ENCODE measurements around the gene HDAC4.

Gene HDAC4

DNA sequence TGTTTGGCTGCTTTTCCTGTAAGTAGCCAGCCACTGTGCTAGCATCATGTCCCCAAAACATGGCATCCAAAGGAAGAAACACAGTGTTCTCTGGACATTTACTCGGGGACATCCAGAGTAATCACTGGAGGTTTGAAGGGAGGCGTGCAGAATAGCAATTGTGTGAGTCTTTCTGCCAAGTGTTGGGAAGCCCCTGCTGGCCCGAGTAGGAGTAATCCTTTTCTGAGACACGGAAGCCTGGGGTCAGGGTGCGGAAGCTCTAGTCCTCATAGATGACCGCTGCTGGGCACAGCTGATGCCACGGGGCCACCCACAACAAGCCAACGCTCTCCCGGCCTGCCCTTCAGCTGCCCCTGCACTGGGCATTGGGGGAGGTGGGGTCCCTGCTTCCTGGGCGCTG, 24.8 kb upstream of the HDAC4 start:
- no peak for DNase-seq

DNA sequence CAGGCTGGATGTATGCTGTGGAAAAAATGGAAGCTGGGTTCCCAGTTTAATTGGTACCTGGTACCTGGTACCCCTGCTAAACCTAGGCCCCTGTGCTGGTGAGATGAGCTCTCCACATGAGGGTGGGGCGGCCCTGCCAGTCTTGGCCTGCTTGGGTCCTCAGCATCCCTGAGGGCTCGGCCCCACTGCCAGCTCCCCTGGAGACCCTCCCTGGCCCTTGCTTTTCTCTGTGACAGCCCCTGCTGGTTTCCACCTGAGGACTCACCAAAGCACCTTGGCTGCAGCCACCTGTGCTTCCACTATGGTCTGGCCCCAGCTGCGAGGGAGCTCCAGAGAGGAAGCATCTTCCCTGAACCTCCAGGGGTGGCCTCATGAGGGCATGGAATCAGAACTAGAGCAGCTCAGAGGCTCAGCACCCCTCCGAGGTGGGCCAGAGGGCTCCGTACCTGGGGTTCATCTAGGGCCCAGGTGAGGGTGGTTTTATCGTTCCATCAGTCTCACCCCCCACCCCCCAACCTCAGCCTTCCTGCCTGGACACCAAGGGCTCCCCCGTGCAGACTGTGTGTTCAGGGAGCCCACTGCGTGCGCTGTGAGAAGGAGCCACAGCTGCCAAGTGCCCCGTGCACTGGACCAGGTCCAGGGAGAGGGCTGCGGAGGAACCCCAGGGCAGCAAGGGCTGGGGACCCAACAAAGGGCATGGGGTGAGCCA, 23.7 kb upstream of the HDAC4 start:
- DNase-seq: no peak

DNA sequence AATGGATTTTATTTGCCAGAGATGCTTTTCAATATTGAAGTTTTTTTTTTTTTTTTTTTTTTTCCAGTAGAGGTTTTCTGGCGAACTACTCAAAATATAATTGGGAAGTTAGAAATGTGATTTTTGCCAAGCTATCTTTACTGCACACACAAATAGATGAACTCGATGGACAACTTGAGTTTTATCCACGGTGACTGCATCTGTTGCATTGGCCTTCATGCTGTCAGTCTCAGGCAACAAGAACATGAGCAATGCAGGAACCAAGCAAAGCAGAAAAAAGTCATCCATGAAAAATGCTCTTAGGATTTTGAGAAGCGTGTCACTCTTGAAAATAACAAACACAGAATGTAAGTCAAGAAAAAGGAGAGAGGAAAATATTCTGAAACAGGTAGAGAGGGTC, 22.7 kb upstream of the HDAC4 start:
- no peak for DNase-seq

DNA sequence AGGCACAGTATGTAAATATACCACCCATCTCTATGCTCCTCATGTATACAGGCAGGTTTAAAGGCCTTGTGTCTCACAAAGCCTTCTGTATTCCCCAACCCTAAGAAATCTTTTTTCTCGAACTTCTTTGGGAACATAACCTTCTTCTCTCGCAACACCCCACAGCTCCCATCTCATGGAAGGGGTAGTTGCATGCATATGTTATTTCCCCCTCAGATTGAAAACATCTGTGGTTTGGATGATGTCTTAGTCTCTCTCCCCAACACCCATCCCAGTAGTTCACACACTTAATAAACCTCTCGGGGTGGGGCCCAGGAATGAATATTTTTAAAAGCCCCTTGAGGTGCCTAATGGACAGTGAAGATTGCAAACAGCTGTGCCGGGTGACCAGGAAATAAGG, 21.0 kb upstream of the HDAC4 start:
- DNase-seq: no peak

DNA sequence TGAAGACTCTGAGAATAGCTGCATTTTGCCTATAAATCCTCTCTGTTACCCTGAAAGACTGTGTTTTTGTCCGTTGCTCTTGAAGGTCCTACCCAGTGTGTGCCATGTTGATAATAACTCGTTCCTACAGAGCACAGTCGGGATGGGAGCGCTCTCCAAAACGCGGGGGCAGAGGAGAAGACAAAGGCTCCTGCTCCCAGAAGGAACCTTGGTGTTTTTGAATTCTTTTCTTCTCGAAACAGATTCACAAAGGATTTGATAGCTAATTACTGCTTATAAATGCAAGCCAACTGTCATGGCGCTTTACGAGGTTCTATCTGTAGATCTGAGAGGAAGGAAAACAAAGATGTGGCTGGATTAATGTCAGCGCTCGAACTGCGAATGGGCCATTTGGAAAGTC, 19.3 kb upstream of the HDAC4 start:
- no peak for DNase-seq

DNA sequence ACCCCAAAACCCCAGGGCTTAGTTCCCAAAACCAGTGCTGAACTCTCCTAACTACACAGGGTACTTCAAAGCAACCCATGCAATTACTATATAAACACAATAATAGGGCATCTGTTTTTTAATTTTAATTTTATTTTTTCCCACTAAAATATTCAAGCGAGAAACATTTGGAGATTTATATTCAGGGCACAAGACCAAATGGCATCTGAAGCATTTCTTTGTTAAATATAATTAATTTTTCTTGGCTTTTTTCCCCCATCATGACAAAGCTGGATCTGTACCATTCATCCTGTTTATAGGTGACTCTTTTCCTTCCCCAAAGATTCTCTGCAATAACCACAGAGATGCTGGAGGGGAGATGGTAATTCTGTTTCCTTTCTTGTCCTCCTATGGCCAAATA, 18.1 kb upstream of the HDAC4 start:
- DNase-seq: no peak

DNA sequence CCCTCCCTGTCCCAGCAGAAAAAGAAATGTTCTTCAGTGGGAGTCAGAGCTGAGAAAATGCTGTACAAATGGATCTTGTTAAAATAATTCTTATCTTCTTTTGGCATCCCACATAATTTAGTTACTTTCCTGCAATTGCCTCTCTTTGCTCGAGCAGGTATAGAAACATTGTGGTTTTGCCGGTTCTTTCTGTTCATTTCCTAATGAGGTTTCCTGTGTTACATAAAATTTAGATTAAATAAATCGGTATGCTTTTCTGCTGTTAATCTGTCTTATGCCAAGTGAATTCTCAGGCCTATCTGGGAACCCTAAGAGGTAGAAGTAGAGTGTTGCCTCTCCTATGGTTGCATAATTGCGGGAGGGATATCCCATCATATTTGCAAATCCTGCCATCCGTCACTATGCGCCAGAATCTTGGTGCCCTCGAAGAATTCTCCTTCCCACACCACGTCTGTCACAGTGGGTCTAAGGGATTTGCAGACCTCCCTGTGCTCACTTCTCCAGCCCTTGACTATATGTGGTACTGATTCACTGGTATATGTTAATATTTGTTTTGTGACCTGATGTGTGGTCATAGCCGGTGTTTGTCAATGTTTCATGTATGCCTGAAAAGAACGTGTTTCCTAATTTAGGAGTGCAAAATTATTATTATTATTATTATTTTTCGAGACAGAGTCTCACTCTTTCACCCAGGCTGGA, 12.2 kb upstream of the HDAC4 start:
- no peak for DNase-seq

DNA sequence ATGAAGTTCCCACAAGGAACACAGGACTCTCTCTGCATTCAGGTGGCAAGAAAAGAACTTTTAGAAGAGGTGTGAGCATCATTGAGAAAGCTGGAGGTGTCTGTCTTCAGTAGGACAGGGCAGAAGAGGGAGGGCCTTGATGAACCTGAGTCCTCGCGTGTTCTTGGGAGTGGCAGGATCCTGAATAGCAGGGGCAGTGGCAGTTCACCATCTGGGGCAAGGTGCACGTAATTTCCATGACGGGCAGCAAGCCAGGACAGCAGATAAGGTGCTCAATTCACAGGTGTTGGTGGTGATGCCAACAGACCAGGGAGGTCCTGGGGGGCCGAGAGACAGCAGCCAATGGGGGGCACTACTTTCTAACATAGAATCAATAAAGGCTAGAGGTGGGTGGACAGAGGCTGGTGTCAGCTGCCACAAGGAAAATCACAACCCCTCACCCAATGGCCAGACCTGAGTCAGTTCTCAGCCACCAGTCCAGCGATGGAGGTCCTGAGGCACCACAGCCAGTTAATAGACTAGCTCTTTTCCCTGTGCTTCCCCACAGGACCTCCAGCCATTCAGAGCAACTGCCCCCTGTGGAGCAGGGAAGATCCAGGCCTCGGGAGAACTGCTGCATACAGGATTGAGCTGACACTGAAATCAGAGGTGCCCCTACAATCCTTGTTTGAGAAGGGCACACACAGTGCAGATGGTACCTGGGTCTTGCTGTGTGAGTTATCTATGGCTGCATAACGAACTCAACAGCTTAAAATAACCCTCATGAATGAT, 10.9 kb upstream of the HDAC4 start:
- no peak for DNase-seq

DNA sequence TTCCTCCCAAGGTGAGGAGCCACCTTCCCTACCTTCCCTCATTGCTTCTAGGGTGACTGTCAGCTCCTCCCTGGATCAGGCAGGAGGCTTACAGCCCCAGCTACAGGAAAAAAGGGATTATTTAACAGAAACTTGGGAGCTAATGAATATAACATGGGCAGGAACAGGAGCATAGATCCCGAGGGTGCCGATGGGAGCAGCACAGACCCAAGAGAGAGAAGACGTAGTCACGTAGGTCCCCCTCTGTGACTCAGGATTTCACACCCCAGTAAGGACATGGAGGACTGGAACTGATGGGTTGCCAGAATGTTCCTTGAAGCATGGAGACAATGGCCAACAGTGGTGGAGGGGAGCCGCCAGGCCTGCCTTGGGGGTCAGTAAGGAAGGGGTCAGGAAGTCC, 10.3 kb upstream of the HDAC4 start:
- DNase-seq: no peak

DNA sequence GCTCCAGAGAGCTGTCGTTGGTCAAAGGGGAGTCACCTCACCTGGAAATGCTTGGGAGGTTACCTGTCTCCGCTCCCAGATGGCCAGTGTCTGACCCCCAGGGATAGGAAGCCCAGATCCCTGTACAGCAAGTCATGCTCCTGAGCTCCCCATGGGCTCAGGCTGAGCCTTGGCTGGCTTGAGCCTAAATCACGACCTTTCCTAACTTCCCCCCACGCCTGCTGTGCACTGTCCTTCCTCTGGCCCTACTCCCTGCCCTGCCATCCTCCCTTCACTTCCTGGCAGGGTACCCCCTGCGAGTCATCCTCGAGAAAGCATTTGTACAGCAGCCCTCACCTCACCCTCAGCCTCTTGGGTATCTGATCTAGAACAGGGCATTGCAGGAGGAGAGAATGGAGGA, 9.2 kb upstream of the HDAC4 start:
- DNase-seq: no peak

DNA sequence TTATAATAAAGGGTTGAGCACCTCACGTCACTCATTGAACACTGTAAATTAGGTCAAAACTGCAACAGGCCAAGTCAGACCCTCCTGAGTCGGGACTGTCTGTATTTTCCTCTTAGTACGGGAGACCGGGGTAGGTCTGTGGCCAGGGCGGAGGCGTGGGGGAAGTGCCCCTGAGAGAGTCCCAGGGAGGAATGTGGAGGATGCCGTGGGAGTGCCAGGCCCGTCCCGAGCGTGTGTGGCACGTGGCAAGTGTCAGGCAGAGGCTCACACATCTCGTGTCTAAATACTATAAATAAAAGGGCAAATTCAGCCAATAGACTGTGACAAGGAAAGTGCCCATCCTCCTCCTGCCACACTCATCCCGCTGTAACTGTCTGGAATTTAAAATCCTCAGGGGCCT, 6.3 kb upstream of the HDAC4 start:
- DNase-seq: no peak

DNA sequence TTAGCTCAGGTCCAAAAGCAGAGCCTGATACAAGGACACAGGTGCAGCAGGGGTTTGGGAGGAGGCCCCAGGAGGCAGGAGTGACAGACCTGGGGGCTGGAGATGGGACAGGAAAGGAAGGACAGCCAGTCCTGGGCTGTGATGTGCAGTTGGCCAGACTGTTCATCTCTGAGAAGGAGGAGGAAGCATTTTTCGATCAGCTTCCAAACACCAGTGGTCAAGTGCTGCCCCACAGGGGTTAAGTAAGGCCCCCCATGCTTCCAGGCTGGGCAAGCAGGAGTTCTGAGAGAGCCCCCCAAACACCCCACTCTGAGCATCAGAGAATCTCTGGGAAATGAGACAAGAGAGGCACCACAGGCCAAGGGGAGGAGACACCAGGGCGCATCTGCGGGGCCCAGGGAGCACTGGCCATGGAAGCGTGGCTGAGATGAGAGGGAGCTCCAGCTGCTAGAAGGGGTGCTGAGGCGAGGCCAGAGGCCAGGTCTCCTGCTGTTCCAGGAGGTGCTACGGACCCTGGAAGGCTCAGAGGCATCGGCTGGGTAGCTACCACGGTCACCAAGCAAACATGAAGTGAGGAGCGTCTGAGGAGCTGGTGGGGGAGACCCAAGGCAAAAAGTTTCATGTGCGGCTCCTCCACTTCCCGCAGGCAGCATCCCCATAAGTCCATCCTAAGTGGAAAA, 5.6 kb upstream of the HDAC4 start:
- no peak for DNase-seq

DNA sequence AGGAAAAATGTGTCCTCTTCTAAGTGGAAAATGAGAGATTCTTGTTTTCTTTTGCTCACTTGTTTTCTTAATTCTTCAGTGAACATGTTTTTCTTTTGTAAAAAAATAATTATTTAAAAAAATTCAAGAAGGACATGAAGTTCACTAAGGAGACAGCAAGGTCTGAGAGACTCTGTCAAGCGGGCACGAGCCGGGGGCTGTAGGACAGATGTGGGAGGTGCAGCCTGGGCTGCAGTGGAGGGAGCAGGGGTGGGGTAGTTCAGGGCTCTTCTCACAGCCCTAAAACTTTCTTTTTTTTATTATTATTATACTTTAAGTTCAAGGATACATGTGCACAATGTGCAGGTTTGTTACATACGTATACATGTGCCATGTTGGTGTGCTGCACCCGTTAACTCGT, 4.3 kb upstream of the HDAC4 start:
- no peak for DNase-seq

DNA sequence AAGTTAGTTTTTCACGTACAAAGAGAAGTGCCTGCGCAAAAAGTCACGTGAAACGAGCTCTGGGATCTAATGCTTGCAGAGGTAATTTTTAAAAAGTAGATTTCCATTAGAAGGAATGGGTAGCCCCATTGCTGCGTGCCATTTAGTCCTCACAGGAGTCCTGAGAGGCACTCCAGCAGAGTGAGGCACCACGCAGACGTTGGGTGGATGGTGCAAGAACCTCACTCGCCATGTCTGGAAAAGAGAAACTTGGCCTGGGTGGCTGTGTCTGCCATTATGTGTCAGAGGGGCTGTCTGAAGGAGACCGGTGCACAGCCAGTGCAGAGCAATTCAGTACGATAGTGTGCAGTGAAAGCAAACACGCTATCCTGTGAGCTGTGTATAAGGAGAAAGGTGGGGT, 1.8 kb upstream of the HDAC4 start:
- no peak for DNase-seq

DNA sequence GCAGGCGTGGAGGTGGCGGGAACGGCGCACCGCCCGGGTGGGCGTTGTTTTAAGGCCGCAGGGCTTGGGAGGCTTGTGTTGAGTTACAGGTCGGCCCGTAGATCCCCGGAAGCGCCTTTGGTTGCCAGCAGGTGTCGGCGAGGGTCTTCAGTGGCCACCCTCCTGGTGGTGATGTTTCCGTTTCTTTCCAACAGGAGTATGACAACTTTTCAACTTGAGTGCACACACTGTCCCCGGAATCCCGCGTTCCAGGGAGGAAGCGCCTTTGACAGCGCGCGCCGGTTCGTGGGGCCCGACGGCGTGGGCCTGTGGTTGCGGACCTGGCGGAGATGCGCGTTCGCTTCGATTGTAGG, 1.0 kb upstream of the HDAC4 start:
- DNase-seq: no peak

DNA sequence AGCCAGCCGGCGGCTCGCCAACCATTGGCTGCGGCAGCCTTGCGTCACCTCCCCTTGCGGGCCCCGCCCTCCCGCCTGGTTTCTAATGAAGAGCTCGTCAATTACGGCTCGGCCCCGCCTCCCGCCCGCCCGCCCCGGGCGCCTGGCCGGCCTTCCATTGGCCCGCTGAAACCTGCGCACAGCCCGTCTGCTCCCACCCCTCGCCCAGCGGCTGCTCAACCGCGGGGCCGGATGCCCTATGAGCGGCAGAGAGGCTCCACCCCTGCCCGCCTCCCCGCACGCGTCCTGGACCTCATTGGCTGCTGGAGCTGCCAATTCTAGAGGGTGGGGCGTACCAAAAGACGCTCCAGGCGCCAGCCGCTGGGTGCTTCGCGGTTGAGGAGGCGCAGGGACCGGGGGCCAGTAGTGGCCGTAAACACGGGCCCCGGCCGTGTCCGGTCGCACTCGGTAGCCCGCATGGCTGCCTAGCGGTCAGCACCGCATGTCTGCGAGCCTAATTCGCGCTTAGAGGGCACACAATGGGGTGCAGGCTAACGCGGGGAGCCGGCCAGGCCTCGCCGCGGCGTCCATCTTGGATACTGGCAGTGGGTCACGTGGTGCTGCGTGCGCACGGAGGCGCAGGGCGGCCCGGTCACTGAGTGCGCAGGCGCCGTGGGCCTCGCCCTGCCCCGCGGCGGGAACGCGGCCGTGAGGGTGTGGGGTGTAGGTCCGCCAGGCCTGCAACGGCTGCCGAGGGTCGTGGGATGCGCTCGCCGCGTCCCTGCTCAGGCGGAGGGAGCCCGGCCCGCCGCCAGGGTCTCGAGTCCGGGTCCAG, 454 bp upstream of the HDAC4 start:
- DNase-seq: peak; percentile 96

DNA sequence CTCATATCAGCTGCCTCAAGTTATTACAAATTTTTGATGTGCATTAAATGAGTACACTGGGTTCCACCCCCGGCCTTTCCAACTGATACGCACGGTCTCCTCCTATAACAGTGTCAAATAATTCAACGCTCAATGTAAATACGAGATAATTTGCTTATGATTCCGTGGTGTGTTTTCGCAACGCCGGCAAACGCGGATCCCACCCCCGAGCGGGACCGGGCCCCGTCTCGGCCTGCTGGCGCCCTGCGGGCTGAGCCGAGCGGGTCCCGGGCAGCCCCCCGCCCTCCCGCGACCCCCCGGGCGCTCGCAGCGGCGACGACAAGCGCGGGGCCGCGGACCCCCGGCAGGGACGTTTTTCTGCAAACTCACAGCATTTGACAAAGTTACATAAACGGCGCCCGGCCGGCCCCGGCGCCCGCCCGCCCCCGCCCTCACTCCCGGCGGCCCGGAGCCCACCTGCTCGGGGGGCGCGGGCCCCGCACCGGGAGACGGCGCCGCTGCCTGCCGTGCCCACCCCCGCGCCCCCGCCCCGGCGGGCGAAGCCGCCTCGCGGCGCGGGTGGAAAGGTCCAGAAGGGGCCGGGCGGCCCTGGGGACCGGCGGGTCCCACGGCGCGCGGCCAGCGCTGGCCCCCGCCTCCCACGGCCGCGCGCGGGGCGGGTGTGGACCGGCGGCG, 762 bp downstream of the HDAC4 start:
- no peak for DNase-seq

DNA sequence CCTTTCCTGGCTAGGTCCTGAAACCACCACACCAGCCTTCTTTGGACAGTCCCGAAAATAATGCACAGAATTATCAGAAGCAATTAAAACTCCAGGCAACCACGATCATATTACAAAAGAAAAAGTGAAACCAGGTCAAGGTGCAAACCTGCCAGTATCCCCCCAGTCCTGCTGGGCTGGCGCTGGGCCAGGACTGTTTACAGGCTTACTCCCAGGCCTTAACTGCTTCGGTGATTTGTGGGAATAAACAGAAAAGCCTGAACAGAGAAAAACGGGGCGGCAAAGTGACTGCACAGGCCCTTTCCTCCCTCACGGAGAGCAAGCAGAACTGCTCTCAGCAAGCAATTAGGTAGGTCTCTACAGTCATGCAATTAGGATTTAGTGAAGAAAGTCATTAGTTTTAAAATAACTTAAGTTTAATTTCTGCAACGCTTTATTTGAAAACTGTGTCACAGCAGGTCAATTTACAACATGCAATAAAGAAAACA, 1.3 kb downstream of the HDAC4 start:
- no peak for DNase-seq

DNA sequence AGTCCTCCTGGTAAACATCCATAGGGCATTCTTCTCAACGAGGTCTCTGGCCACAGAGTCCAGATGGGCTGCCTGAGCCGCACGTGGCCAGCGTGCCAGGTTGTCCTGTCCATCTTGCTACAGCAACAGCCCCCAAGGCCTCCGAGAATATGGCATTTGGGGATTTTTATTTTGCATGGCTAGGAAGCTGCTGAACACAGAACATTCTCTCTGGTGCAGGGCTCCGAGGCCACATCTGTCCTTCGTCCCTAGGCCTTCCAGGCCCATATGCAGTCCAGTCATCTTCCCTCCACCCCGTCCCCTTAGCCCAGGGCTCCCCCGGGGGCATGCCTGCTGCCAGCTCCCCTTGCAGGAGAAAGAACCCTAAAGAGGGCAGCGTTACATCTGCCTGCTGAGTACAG, 2.3 kb downstream of the HDAC4 start:
- DNase-seq: no peak

DNA sequence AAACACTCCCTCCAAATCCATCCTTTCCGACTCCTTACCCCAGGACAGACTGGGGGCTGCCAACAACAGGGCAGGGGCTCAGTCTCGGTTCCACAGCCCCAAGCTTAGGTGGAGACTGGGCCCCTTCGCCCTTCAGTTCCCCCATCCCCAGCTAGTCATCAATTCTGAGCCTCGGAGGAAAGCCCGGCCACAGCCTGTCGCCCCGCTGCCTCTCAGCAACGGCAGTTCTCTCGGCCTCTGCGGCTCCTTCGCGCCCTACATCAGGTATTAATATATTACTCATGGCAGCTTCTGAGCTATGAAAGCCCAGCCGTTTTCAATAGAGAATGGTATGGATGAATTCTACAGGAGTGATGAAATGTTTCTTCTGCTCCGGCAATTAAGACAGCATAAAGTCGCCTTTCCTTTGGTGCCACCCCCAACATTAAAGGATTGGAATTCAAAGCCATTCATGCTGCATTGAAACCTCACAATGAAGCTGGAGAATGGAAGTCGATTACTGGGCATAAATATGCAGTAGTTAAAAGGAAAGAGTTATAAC, 2.8 kb downstream of the HDAC4 start:
- DNase-seq: no peak

DNA sequence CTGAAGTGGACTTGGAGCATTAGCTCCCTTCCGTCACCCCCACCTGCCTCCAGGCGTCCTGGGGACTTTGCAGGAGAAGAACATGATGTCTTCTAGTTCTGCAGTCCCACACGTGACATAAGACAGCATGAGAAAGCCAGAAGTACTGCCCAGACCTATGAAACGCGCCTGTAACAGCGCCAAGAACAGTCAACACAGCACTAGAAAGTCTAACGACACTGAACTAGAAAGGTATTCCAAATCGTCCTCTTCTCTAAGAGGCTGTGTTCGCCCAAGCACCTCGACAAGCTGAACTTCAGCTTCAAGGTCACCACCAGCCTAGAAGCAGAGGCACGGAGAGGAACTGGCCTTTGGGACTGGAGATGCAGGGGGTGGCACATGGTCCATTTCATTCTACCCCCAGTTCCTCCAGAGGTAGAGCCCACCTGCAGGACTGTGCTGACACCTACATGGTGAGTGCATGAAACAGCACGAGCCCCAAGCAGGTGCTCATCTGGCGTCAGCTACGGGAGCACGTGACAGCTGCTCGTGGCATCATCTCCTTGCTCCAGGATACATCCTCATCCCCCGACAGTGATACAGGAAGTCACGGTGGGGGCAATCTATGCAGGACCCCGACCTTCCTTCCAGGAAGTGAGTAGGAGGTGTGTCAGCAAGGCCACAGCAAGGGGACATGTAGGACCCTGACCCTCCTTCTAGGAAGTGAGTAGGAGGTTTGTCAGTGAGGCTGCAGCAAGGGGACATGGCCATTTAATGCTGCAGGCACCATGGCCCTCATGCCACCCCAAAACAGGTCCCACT, 3.7 kb downstream of the HDAC4 start:
- no peak for DNase-seq
